ENCODE results near the gene ATP13A2. TPM values are rescaled to one million over a fixed set of nuclear protein-coding genes. Genes with fewer than 3 reads are reported as not detected.

The ATP13A2 gene
- total RNA-seq, 2 experiments from 2014 or later, result 49.2 to 52.9 TPM

GRCh38 chr1:16988210-16988609, 23.5 kb downstream of the ATP13A2 start:
- no peaks in the 10 kb centered on the region for H3K4me1 Mint-ChIP-seq
- no peak overlapping the region for H3K4me3 Mint-ChIP-seq
- no peaks in the 10 kb centered on the region for H3K36me3 Mint-ChIP-seq
- CTCF ChIA-PET, result interaction anchor here (1.2 kb wide), 1 partner anchor 58 kb away, joined by 3 read pairs; no protein-coding TSS in a partner anchor
- H3K27ac Mint-ChIP-seq, result no peak overlapping the region
- peaks cover 3% of the 10 kb centered on the region for H3K27me3 Mint-ChIP-seq
- no peaks in the 10 kb centered on the region for H3K9me3 Mint-ChIP-seq (ENCODE audit: low read depth)
- ATAC-seq (no peak), DNase-seq (no peak)

DNA sequence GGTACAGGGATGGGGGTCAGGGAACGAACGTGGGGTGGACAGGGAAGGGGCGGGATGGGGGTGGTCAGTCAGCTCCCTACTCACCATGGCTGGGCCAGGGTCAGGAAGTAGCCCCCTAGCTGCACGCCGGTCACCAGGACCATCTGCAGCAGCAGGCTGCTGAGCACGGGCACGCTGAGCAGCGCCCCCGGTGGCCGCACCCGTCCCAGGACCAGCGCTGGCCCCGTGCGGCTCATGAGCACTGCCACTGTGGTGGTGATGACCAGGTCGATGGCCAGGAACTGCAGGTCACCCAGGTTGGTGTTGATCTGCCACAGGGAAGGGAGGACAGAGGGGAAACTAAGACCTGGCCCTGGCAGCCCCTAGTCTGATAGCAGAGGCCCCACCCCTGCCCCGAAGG, 24.8 kb downstream of the ATP13A2 start:
- CTCF ChIA-PET, result interaction anchor here (0.7 kb wide), 1 partner anchor 1332 kb away, joined by 4 read pairs; no protein-coding TSS in a partner anchor
- no peak for DNase-seq
- no peaks in the 10 kb centered on the region for H3K36me3 Mint-ChIP-seq
- no peak for ATAC-seq
- H3K4me1 Mint-ChIP-seq, result no peaks in the 10 kb centered on the region
- no peaks in the 10 kb centered on the region for H3K9me3 Mint-ChIP-seq (ENCODE audit: low read depth)
- no peak overlapping the region for H3K27ac Mint-ChIP-seq
- peaks cover 13% of the 10 kb centered on the region for H3K27me3 Mint-ChIP-seq
- no peak overlapping the region for H3K4me3 Mint-ChIP-seq

DNA sequence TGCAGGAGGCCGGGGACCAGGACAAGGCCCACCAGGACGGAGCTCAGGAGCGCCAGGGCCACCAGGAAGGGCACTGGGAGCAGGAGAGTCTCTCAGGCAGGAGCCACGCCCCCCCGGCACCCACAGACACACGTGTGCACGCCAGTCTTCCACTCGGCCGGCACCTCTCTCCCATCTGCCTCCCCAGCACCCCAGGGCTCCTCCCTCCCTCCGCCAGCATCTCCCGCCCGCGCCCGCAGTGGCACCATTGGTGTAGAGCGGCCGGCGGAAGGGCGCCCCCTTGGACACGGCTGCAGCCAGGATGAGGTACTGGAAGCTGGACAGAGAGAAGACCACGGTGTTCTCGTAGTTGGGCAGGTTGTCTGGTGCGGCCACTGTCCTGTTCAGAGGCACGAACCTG, 25.2 kb downstream of the ATP13A2 start:
- CTCF ChIA-PET, result interaction anchor here (0.7 kb wide), 1 partner anchor 1332 kb away, joined by 4 read pairs; no protein-coding TSS in a partner anchor
- Mint-ChIP-seq H3K27me3 (peaks cover 16% of the 10 kb centered on the region), H3K36me3 (no peaks in the 10 kb centered on the region), H3K4me3 (no peak overlapping the region), H3K4me1 (no peaks in the 10 kb centered on the region), H3K9me3 (ENCODE audit: low read depth) (no peaks in the 10 kb centered on the region), H3K27ac (no peak overlapping the region)
- ATAC-seq (no peak), DNase-seq (no peak)

DNA sequence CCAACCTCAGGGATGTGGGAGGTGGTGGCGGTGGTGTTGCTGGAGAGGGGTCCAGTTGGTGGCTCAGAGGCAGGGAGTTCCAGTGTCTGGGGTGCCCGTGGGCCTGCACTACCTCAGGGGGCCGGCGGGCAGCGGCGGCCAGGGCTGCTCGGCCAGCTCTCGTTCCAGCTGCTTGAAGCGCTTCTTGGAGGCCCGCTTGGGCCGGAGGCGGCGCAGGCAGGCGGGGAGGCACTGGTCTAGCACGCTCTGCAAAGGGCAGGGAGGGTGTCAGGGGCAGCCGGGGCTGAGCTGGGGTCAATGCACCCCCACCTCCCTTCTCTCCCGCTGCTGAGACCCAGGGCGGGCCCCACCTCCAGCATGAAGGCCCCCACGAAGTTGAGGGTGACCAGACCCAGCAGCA, 25.6 kb downstream of the ATP13A2 start:
- Mint-ChIP-seq H3K27me3 (peaks cover 20% of the 10 kb centered on the region), H3K4me1 (no peaks in the 10 kb centered on the region), H3K27ac (no peak overlapping the region), H3K36me3 (no peaks in the 10 kb centered on the region), H3K9me3 (ENCODE audit: low read depth) (no peaks in the 10 kb centered on the region), H3K4me3 (no peak overlapping the region)
- DNase-seq (no peak), ATAC-seq (no peak)
- CTCF ChIA-PET, result interaction anchor here (0.7 kb wide), 1 partner anchor 1331 kb away, joined by 4 read pairs; no protein-coding TSS in a partner anchor

DNA sequence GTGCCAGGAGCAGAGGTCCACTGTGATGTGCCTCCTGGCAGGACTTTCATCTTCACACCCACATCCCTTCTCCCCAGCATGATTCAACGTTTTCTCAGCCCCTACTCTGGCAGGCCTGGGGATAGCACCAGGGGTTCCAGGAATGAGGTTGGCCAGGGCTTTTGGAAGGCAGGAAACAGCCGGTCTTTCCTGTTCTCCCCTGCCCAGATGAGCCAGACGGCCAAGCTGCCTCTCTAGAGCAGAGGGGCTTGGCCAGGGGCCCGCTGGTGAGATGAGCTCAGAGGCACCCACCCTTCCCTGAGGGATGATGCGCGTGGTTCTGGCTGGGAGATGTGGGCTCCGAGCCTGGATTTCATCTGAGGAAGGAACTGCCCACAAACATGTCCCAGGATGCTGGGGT, 27.0 kb downstream of the ATP13A2 start:
- Mint-ChIP-seq H3K9me3 (ENCODE audit: low read depth) (no peaks in the 10 kb centered on the region), H3K27me3 (peaks cover 28% of the 10 kb centered on the region), H3K27ac (no peak overlapping the region), H3K4me1 (peaks cover 4% of the 10 kb centered on the region), H3K36me3 (no peaks in the 10 kb centered on the region), H3K4me3 (no peak overlapping the region)
- DNase-seq, result no peak
- ATAC-seq, result no peak
- CTCF ChIA-PET, result interaction anchor here (1.4 kb wide), 1 partner anchor 8 kb away, joined by 3 read pairs; no protein-coding TSS in a partner anchor

GRCh38 chr1:16983649-16984048, 28.1 kb downstream of the ATP13A2 start:
- Mint-ChIP-seq H3K4me3 (no peak overlapping the region), H3K4me1 (peaks cover 4% of the 10 kb centered on the region), H3K36me3 (no peaks in the 10 kb centered on the region), H3K27me3 (peaks cover 34% of the 10 kb centered on the region), H3K27ac (no peak overlapping the region), H3K9me3 (ENCODE audit: low read depth) (no peaks in the 10 kb centered on the region)
- ATAC-seq (no peak), DNase-seq (no peak)
- CTCF ChIA-PET, result interaction anchor here (0.6 kb wide), 1 partner anchor 64 kb away, joined by 3 read pairs; no protein-coding TSS in a partner anchor

DNA sequence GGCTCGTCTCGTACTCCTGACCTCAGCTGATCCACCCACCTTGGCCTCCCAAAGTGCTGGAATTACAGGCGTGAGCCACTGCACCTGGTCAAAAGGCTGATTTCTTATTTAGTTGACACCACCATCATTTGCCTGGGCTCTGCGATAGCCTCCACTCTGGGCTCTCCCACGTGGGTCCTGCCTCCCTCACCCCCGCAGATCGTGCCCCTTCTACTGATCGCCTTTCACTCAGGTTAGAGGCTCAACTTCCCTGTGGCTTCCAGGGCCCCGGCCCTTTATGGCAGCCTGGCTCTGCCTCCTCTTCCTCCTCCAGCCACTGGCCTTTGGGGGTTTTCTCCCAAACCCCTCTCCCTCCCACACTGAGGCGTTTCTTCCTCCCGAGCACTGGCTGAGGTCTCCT, 28.8 kb downstream of the ATP13A2 start:
- Mint-ChIP-seq H3K4me3 (no peak overlapping the region), H3K36me3 (no peaks in the 10 kb centered on the region), H3K27me3 (peaks cover 34% of the 10 kb centered on the region), H3K9me3 (ENCODE audit: low read depth) (no peaks in the 10 kb centered on the region), H3K4me1 (peaks cover 4% of the 10 kb centered on the region), H3K27ac (no peak overlapping the region)
- no peak for ATAC-seq
- no peak for DNase-seq
- CTCF ChIA-PET, result no interaction called here

DNA sequence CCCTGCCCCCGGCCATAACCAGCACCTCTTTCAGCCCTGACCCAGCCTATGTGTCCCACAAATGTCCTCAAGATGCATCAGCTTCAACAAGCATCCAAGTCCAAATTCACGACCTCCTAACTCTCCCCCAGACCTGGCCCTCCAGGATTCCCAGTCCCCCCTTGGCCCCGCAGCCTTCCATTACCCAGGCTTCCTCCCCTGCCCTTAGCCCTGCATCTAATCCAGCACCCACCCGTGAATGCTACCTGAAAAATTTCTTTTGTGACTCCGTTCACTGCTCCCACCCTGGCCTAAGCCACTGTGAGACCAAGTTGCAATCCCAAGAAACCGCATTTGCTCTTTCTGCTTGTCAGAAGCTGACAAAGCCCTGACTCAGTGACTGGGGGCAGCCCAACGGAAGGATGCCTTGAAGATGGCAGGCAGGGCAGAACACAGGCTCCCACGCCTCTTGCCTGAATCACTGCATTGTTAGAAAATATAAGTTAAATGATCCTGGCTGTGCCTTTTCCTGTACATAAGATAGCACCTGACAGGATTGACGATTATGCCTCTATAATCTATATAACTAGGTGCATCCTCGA, 30.4 kb downstream of the ATP13A2 start:
- CTCF ChIA-PET, result interaction anchor here (0.7 to 1.0 kb wide), 2 partner anchors 17 to 1856 kb away, joined by 3 read pairs; no protein-coding TSS in a partner anchor
- peaks cover 4% of the 10 kb centered on the region for H3K4me1 Mint-ChIP-seq
- DNase-seq (no peak), ATAC-seq (no peak)
- H3K9me3 Mint-ChIP-seq (ENCODE audit: low read depth), result no peaks in the 10 kb centered on the region
- H3K36me3 Mint-ChIP-seq, result no peaks in the 10 kb centered on the region
- H3K27ac Mint-ChIP-seq, result no peak overlapping the region
- no peak overlapping the region for H3K4me3 Mint-ChIP-seq
- peaks cover 34% of the 10 kb centered on the region for H3K27me3 Mint-ChIP-seq

GRCh38 chr1:16980473-16981268, 31.1 kb downstream of the ATP13A2 start, which contains the start of gene MFAP2:
MFAP2 (minus strand) TSS chr1:16980620; CDS start chr1:16978273, 2,347 bp downstream.
- CTCF ChIA-PET, result interaction anchor here (1.0 kb wide), 1 partner anchor 17 kb away, joined by 3 read pairs; no protein-coding TSS in a partner anchor
- H3K27ac Mint-ChIP-seq, result no peak within 1 kb of the TSS
- peak within 1 kb of the TSS; percentile 32 for H3K4me3 Mint-ChIP-seq

DNA sequence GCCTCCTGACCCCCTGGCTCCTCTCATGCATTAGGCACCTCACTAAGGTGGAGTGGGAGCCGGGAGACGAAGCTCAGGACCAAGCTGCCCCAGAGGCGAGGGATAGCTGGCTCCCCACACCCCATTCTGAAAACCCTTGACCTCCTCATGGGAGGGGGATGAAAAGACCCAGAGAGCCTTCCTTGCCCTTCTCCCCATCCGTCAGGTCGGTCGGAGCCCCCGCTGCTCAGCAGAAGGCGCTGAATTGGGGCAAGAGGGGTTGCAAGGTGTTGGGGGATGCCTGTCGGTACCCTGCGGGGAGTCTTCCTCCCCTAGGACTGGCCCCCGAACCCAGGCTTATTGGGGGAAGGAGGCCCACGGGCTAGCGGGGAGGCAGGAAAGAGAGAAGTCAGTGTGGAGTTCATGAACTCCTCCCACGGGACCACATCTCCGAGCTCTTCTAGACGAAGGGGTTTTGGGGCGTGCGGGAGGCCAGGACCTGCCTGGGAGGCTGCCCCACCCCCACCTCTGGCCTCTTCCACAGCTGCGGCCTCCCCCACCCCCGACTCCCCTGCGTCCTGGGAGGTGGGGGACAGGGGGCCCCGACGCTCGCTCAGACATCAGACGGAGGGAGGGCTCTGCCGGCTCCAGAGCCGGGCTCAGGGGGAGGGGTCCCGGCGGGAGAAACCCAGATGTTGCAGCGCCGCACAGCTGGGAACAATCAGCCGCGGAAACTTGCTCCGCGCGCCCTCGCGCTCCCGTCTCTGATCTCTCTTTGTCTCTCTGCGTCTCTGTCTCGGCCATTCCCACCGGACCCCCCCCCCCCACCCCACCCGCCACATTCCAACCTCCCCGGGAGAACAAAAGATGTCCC, 32.0 kb downstream of the ATP13A2 start:
- Mint-ChIP-seq H3K4me1 (peaks cover 4% of the 10 kb centered on the region), H3K27ac (no peak overlapping the region), H3K36me3 (no peaks in the 10 kb centered on the region), H3K9me3 (ENCODE audit: low read depth) (no peaks in the 10 kb centered on the region), H3K27me3 (peaks cover 34% of the 10 kb centered on the region), H3K4me3 (no peak overlapping the region)
- DNase-seq, result no peak
- ATAC-seq, result no peak
- CTCF ChIA-PET, result interaction anchor here (1.0 kb wide), 1 partner anchor 66 kb away, joined by 3 read pairs; no protein-coding TSS in a partner anchor

More at GRCh38 chr1:16980473-16981268, 31.1 kb downstream of the ATP13A2 start, which contains the start of gene MFAP2:
- ATAC-seq (peak; percentile 52), DNase-seq (no peak)
- H3K9me3 Mint-ChIP-seq (ENCODE audit: low read depth), result no peaks in the 10 kb centered on the region
- no peaks in the 10 kb centered on the region for H3K36me3 Mint-ChIP-seq
- peaks cover 34% of the 10 kb centered on the region for H3K27me3 Mint-ChIP-seq
- H3K4me1 Mint-ChIP-seq, result peaks cover 4% of the 10 kb centered on the region

- H3K36me3 Mint-ChIP-seq, result no peaks in the 10 kb centered on the region
- H3K27ac Mint-ChIP-seq, result no peak overlapping the region
- H3K27me3 Mint-ChIP-seq, result peaks cover 34% of the 10 kb centered on the region
- CTCF ChIA-PET, result interaction anchor here (1.0 to 1.1 kb wide), 2 partner anchors 27 to 67 kb away, joined by 3 read pairs; no protein-coding TSS in a partner anchor
- DNase-seq (no peak), ATAC-seq (no peak)
- H3K4me3 Mint-ChIP-seq, result no peak overlapping the region
- peaks cover 4% of the 10 kb centered on the region for H3K4me1 Mint-ChIP-seq
- H3K9me3 Mint-ChIP-seq (ENCODE audit: low read depth), result no peaks in the 10 kb centered on the region
Measured at GRCh38 chr1:16978567-16979474, 32.9 kb downstream of the ATP13A2 start.

DNA sequence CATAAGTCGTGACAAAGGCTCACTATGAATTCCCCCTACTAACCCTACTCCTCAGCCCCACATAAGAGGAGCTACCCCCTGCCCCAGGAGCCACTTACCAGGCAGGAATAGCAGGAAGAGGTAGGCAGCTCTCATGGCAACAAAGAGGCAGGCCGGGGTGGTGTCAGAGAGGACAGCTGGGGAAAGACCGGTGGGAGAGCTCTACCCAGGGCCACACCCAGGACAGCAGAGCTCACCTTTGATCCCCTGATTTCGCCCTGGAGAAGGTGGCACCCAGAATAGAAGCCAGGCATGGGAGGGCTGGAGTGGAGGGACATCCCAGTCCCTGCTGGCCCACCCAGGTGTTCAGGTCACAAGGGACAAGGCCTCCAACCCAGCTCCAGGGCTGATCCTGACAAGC, 33.6 kb downstream of the ATP13A2 start:
- Mint-ChIP-seq H3K36me3 (no peaks in the 10 kb centered on the region), H3K27me3 (peaks cover 30% of the 10 kb centered on the region), H3K4me1 (peaks cover 4% of the 10 kb centered on the region), H3K9me3 (ENCODE audit: low read depth) (no peaks in the 10 kb centered on the region), H3K4me3 (no peak overlapping the region), H3K27ac (no peak overlapping the region)
- CTCF ChIA-PET, result interaction anchor here (1.1 kb wide), 1 partner anchor 26 kb away, joined by 3 read pairs; no protein-coding TSS in a partner anchor
- no peak for ATAC-seq
- DNase-seq, result no peak
